Nephron progenitor cell (in vitro differentiated cells): ENCODE results near the gene AK8.
A peak's percentile ranks its signal among the peaks of the same experiment; 100 is the strongest.

Experiments used
- DNase-seq: peaks from one replicate; pipeline ENCODE4 v3.0.0; 2021
- H3K27ac Mint-ChIP-seq: 2 replicates; pipeline ENCODE4 v1.8.0; 2021; ENCODE audit warnings: mild to moderate bottlenecking, moderate library complexity, mixed read lengths
- H3K27me3 Mint-ChIP-seq: 2 replicates; pipeline ENCODE4 v1.8.0; 2021; ENCODE audit warnings: mild to moderate bottlenecking, low read depth, mixed read lengths; ENCODE audit not compliant: poor library complexity
- H3K36me3 Mint-ChIP-seq: 2 replicates; pipeline ENCODE4 v1.8.0; 2021; ENCODE audit warnings: low read depth, mixed read lengths
- H3K4me1 Mint-ChIP-seq: 2 replicates; pipeline ENCODE4 v1.8.0; 2021; ENCODE audit warnings: mixed read lengths
- H3K4me3 Mint-ChIP-seq: 2 replicates; pipeline ENCODE4 v1.8.0; 2021; ENCODE audit warnings: mild to moderate bottlenecking, moderate library complexity, mixed read lengths
- H3K9me3 Mint-ChIP-seq: 2 replicates; pipeline ENCODE4 v1.8.0; 2021; ENCODE audit warnings: mild to moderate bottlenecking, moderate library complexity, mixed read lengths
- CTCF ChIP-seq: fragments of 200-600 bp; sonication (generic); IDR thresholded peaks from 2 replicates; pipeline ENCODE4 v1.5.0; 2021; ENCODE audit warnings: antibody characterized with exemption

Gene AK8

GRCh38 chr9:132768932-132769905 lies 108.9 kb downstream of the AK8 start:
- peak overlapping the region; percentile 88 for H3K4me3 Mint-ChIP-seq
- H3K36me3 Mint-ChIP-seq, result peaks cover 35% of the 10 kb centered on the region
- peak overlapping the region; percentile 91 for H3K27ac Mint-ChIP-seq
- H3K27me3 Mint-ChIP-seq, result peaks cover 9% of the 10 kb centered on the region
- peaks cover 61% of the 10 kb centered on the region for H3K9me3 Mint-ChIP-seq
- peaks cover 11% of the 10 kb centered on the region for H3K4me1 Mint-ChIP-seq
- peak; percentile 37 for TF ChIP-seq CTCF
- DNase-seq, result peak; percentile 57

GRCh38 chr9:132763574-132763973 lies 114.5 kb downstream of the AK8 start:
- Mint-ChIP-seq H3K36me3 (peaks cover 14% of the 10 kb centered on the region), H3K27me3 (peaks cover 28% of the 10 kb centered on the region), H3K4me3 (no peak overlapping the region), H3K9me3 (peaks cover 39% of the 10 kb centered on the region), H3K27ac (no peak overlapping the region), H3K4me1 (no peaks in the 10 kb centered on the region)
- TF ChIP-seq CTCF, result no peak
- DNase-seq, result no peak

- Mint-ChIP-seq H3K27me3 (peaks cover 33% of the 10 kb centered on the region), H3K27ac (no peak overlapping the region), H3K4me3 (no peak overlapping the region), H3K4me1 (peaks cover 4% of the 10 kb centered on the region), H3K36me3 (peaks cover 14% of the 10 kb centered on the region), H3K9me3 (peaks cover 39% of the 10 kb centered on the region)
- DNase-seq, result no peak
- TF ChIP-seq CTCF, result no peak
Measured at GRCh38 chr9:132762896-132763295, 115.2 kb downstream of the AK8 start.

- no peak for DNase-seq
- Mint-ChIP-seq H3K27ac (no peak overlapping the region), H3K4me3 (no peak overlapping the region), H3K36me3 (peaks cover 14% of the 10 kb centered on the region), H3K27me3 (peaks cover 37% of the 10 kb centered on the region), H3K4me1 (peaks cover 17% of the 10 kb centered on the region), H3K9me3 (peaks cover 29% of the 10 kb centered on the region)
- no peak for TF ChIP-seq CTCF
Measured at GRCh38 chr9:132761602-132762001, 116.5 kb downstream of the AK8 start.

- Mint-ChIP-seq H3K9me3 (peaks cover 15% of the 10 kb centered on the region), H3K4me3 (no peak overlapping the region), H3K4me1 (peaks cover 32% of the 10 kb centered on the region), H3K36me3 (peaks cover 8% of the 10 kb centered on the region), H3K27me3 (peaks cover 31% of the 10 kb centered on the region), H3K27ac (no peak overlapping the region)
- TF ChIP-seq CTCF, result no peak
- no peak for DNase-seq
Measured at GRCh38 chr9:132760057-132760456, 118.0 kb downstream of the AK8 start.
